UCSD-AML1 (cell line): Measurements from ENCODE around the gene ITGA1.

Source experiments
- DNase-seq: peaks from one replicate; lab custom pipeline; 2025; ENCODE audit not compliant: unreplicated experiment; lab: John Stamatoyannopoulos, UW

ITGA1 gene

GRCh38 chr5:52989781-52990527 is 202.2 kb downstream of the ITGA1 start:
- peak; percentile 9 for DNase-seq

- DNase-seq = no peak
Observed at GRCh38 chr5:52990528-52990925, 202.8 kb downstream of the ITGA1 start.

GRCh38 chr5:52993367-52993766 is 205.7 kb downstream of the ITGA1 start:
- no peak for DNase-seq

- no peak for DNase-seq
Observed at GRCh38 chr5:52994266-52994665, 206.6 kb downstream of the ITGA1 start.

GRCh38 chr5:52995095-52995494 is 207.4 kb downstream of the ITGA1 start:
- no peak for DNase-seq

GRCh38 chr5:52995914-52996313 is 208.2 kb downstream of the ITGA1 start:
- DNase-seq = no peak

GRCh38 chr5:52996979-52997378 is 209.3 kb downstream of the ITGA1 start:
- DNase-seq = no peak

GRCh38 chr5:52997424-52997823 is 209.7 kb downstream of the ITGA1 start:
- no peak for DNase-seq

GRCh38 chr5:52998552-52999313 is 211.0 kb downstream of the ITGA1 start:
- DNase-seq = no peak

GRCh38 chr5:52999344-52999949 is 211.7 kb downstream of the ITGA1 start:
- DNase-seq = no peak

GRCh38 chr5:53001541-53001940 is 213.8 kb downstream of the ITGA1 start:
- no peak for DNase-seq

- no peak for DNase-seq
Observed at GRCh38 chr5:53002491-53002890, 214.8 kb downstream of the ITGA1 start.

- no peak for DNase-seq
Observed at GRCh38 chr5:53003144-53003543, 215.4 kb downstream of the ITGA1 start.

GRCh38 chr5:53006911-53007890 is 219.5 kb downstream of the ITGA1 start:
- DNase-seq = no peak

GRCh38 chr5:53008751-53009150 is 221.0 kb downstream of the ITGA1 start:
- DNase-seq = no peak
